ENCODE measurements around the gene EFTUD2. TPM values are rescaled to one million over a fixed set of nuclear protein-coding genes. Genes with fewer than 3 reads are reported as not detected.

Gene EFTUD2
- total RNA-seq, 1 experiment from 2014 or later, result 150 TPM

- TF ChIP-seq REST (IDR thresholded peaks at IDR 0.05; ENCODE audit: low read depth), result no peak
- TF ChIP-seq CBX3 (IDR thresholded peaks at IDR 0.05; ENCODE audit: low read depth), result no peak
- TF ChIP-seq ZNF274 (IDR thresholded peaks at IDR 0.05; ENCODE audit: low read depth, low read length), result no peak
- no peak for TF ChIP-seq EZH2 (IDR thresholded peaks at IDR 0.05)
- no peak for TF ChIP-seq ZFX (IDR thresholded peaks at IDR 0.05)
Observed at GRCh38 chr17:44880062-44880461, 19.2 kb downstream of the EFTUD2 start (continued).

DNA sequence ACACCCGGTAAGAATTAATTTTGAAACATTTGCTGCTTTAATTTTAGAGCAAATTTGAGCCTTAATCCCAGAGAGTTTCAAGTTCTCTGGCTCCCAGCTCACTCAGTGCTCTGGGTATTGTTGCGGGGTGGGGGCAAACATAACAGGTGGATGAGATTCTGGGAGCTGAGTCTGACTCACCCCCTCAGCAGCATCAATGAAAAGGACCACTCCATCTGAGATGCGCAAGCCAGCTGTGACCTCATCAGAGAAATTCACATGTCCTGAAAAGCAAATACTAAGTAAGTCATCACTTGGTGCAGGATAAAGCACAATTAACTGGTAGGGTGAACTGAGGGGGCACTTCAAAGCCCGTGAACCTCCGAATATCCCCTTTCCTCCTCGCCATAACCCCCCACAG lies 19.9 kb downstream of the EFTUD2 start:
- Histone ChIP-seq H3K4me1 (ENCODE audit: control insufficient read depth in 1 of 2, insufficient read depth in 2 of 2, low read length in 2 of 2) (no peaks in the 10 kb centered on the region), H4K20me1 (ENCODE audit: insufficient read depth) (no peaks in the 10 kb centered on the region), H3K4me2 (ENCODE audit: low read length) (no peak overlapping the region), H3K9me3 (ENCODE audit: control insufficient read depth in 1 of 2, insufficient read depth in 1 of 2, low read depth in 1 of 2, low read length in 2 of 2) (no peaks in the 10 kb centered on the region), H3K4me3 (replicated peaks in 1 of 2; ENCODE audit: low read depth in 1 of 2, low read length in 2 of 2) (no peak overlapping the region), H3K79me2 (ENCODE audit: insufficient read depth, low read length) (peaks cover 19% of the 10 kb centered on the region), H3K36me3 (ENCODE audit: control insufficient read depth in 1 of 2, insufficient read depth in 2 of 2, low read length in 2 of 2) (peaks cover 60 to 68% of the 10 kb centered on the region in 2 experiments), H3K27ac (ENCODE audit: low read depth, low read length) (no peak overlapping the region), H3K9ac (ENCODE audit: low read length) (no peak overlapping the region), H3K9me2 (ENCODE audit: insufficient read depth) (no peaks in the 10 kb centered on the region), H2AFZ (ENCODE audit: low read depth, low read length, poor library complexity, severe bottlenecking) (no peak overlapping the region), H3K27me3 (ENCODE audit: insufficient read depth, low read length) (no peaks in the 10 kb centered on the region)
- TF ChIP-seq SP1 (IDR thresholded peaks at IDR 0.05; ENCODE audit: low read depth) (no peak), EGR1 (IDR thresholded peaks at IDR 0.05; ENCODE audit: low read depth) (no peak), EZH2 (IDR thresholded peaks at IDR 0.05) (no peak), ZFX (IDR thresholded peaks at IDR 0.05) (no peak), SIN3A (IDR thresholded peaks at IDR 0.05; ENCODE audit: low read depth) (no peak), REST (IDR thresholded peaks at IDR 0.05; ENCODE audit: low read depth) (no peak), JUND (IDR thresholded peaks at IDR 0.05) (no peak), POLR2A (IDR thresholded peaks at IDR 0.05; ENCODE audit: borderline replicate concordance, extremely low read depth, insufficient read depth, insufficient read length) (no peak), RAD21 (IDR thresholded peaks at IDR 0.05; ENCODE audit: low read depth) (no peak), ZNF274 (IDR thresholded peaks at IDR 0.05; ENCODE audit: low read depth, low read length) (no peak), SRF (IDR thresholded peaks at IDR 0.05; ENCODE audit: low read depth) (no peak), CBX3 (IDR thresholded peaks at IDR 0.05; ENCODE audit: low read depth) (no peak)
- TF ChIP-seq, protein P1, sequence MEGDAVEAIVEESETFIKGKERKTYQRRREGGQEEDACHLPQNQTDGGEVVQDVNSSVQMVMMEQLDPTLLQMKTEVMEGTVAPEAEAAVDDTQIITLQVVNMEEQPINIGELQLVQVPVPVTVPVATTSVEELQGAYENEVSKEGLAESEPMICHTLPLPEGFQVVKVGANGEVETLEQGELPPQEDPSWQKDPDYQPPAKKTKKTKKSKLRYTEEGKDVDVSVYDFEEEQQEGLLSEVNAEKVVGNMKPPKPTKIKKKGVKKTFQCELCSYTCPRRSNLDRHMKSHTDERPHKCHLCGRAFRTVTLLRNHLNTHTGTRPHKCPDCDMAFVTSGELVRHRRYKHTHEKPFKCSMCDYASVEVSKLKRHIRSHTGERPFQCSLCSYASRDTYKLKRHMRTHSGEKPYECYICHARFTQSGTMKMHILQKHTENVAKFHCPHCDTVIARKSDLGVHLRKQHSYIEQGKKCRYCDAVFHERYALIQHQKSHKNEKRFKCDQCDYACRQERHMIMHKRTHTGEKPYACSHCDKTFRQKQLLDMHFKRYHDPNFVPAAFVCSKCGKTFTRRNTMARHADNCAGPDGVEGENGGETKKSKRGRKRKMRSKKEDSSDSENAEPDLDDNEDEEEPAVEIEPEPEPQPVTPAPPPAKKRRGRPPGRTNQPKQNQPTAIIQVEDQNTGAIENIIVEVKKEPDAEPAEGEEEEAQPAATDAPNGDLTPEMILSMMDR (IDR thresholded peaks at IDR 0.05 in 2 of 3, conservative IDR thresholded peaks at IDR 0.05 in 1 of 3; ENCODE audit: borderline replicate concordance in 1 of 3, insufficient read depth in 1 of 3, low read depth in 2 of 3, low read length in 2 of 3), result no peak
- TF ChIP-seq, protein P2, sequence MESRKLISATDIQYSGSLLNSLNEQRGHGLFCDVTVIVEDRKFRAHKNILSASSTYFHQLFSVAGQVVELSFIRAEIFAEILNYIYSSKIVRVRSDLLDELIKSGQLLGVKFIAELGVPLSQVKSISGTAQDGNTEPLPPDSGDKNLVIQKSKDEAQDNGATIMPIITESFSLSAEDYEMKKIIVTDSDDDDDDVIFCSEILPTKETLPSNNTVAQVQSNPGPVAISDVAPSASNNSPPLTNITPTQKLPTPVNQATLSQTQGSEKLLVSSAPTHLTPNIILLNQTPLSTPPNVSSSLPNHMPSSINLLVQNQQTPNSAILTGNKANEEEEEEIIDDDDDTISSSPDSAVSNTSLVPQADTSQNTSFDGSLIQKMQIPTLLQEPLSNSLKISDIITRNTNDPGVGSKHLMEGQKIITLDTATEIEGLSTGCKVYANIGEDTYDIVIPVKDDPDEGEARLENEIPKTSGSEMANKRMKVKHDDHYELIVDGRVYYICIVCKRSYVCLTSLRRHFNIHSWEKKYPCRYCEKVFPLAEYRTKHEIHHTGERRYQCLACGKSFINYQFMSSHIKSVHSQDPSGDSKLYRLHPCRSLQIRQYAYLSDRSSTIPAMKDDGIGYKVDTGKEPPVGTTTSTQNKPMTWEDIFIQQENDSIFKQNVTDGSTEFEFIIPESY (IDR thresholded peaks at IDR 0.05; ENCODE audit: extremely low read depth, insufficient replicate concordance, low read length), result no peak
- DNase-seq (ENCODE audit: low read depth, low spot score), result no peak
- CTCF ChIA-PET, result interaction anchor here (0.5 to 3.0 kb wide), 8 partner anchors 11 to 142 kb away, joined by 3 to 29 read pairs (median 4); no protein-coding TSS in a partner anchor
- RAD21 ChIA-PET (ENCODE audit: low non-redundant PET in 1 of 2, low total read pairs in 2 of 2, uncharacterized antibody in 2 of 2, unreplicated experiment in 2 of 2), result interaction anchor here in 1 of 2 experiments (1.8 kb wide), 1 partner anchor 104 kb away, joined by 6 read pairs; no protein-coding TSS in a partner anchor
- no TSS peak for BruUV-seq (replicated peaks)
- ATAC-seq, result no peak
- intact Hi-C loops (cut with micrococcal nuclease), result no loop called here
- POLR2A ChIA-PET, result no interaction called here
